H9 (cell line): Measurements from ENCODE around the gene ARRB1. TPM values are rescaled to one million over a fixed set of nuclear protein-coding genes. Genes with fewer than 3 reads are reported as not detected.

Experiments used
- DNase-seq: peaks from one replicate; pipeline ENCODE4 v3.0.0-alpha.2; 2017
- H2AFZ ChIP-seq: one replicate; pipeline ENCODE4 v1.6.1; 2013; ENCODE audit warnings: mild to moderate bottlenecking, low read length, control low read depth, moderate library complexity
- H2AK5ac ChIP-seq: 2 replicates; pipeline ENCODE4 v1.6.1; 2013; ENCODE audit warnings: low read length, control low read depth, mixed read lengths; ENCODE audit not compliant: insufficient read length
- H2BK120ac ChIP-seq: one replicate; pipeline ENCODE4 v1.6.1; 2013; ENCODE audit warnings: low read depth, mild to moderate bottlenecking, low read length, control low read depth, inconsistent platforms; ENCODE audit not compliant: poor library complexity, severe bottlenecking
- H2BK12ac ChIP-seq: 2 replicates; pipeline ENCODE4 v1.6.1; 2013; ENCODE audit warnings: low read length, control low read depth, mixed read lengths, low read depth; ENCODE audit not compliant: insufficient read length
- H2BK15ac ChIP-seq: 2 replicates; pipeline ENCODE4 v1.6.1; 2013; ENCODE audit warnings: low read depth, low read length, control low read depth
- H2BK20ac ChIP-seq: one replicate; pipeline ENCODE4 v1.6.1; 2013; ENCODE audit warnings: low read depth, mild to moderate bottlenecking, low read length, control low read depth, inconsistent platforms; ENCODE audit not compliant: poor library complexity, severe bottlenecking
- H2BK5ac ChIP-seq: 2 replicates; pipeline ENCODE4 v1.6.1; 2013; ENCODE audit warnings: low read length, control low read depth, mixed read lengths; ENCODE audit not compliant: insufficient read length
- H3K14ac ChIP-seq: 2 replicates; pipeline ENCODE4 v1.6.1; 2013; ENCODE audit warnings: low read length, control low read depth; ENCODE audit not compliant: insufficient read depth
- H3K18ac ChIP-seq: 2 replicates; pipeline ENCODE4 v1.6.1; 2013; ENCODE audit warnings: low read depth, mild to moderate bottlenecking, mixed read lengths, low read length, control low read depth; ENCODE audit not compliant: insufficient read length
- H3K23ac ChIP-seq: 2 replicates; pipeline ENCODE4 v1.6.1; 2013; ENCODE audit warnings: low read length, control low read depth, mixed read lengths, low read depth; ENCODE audit not compliant: insufficient read length
- H3K23me2 ChIP-seq: 2 replicates; pipeline ENCODE4 v1.6.1; 2013; ENCODE audit warnings: low read depth, mild to moderate bottlenecking, mixed read lengths, low read length, control low read depth; ENCODE audit not compliant: insufficient read length, poor library complexity, severe bottlenecking
- H3K27ac ChIP-seq: 2 replicates; pipeline ENCODE4 v1.5.1; 2013; ENCODE audit warnings: low read length, control low read depth, mixed read lengths, low read depth; ENCODE audit not compliant: insufficient read length
- H3K27me3 ChIP-seq: 2 replicates; pipeline ENCODE4 v1.6.1; 2013; ENCODE audit warnings: low read length, control low read depth, inconsistent platforms; ENCODE audit not compliant: insufficient read depth
- H3K4ac ChIP-seq: 2 replicates; pipeline ENCODE4 v1.6.1; 2013; ENCODE audit warnings: low read depth, mild to moderate bottlenecking, control low read depth, inconsistent platforms, low read length, moderate library complexity
- H3K4me1 ChIP-seq: 2 replicates; pipeline ENCODE4 v1.6.1; 2013; ENCODE audit warnings: low read length, control low read depth, inconsistent platforms; ENCODE audit not compliant: insufficient read depth
- H3K4me2 ChIP-seq: 2 replicates; pipeline ENCODE4 v1.6.1; 2013; ENCODE audit warnings: low read length, control low read depth, mixed read lengths; ENCODE audit not compliant: insufficient read length, insufficient read depth
- H3K56ac ChIP-seq: 2 replicates; pipeline ENCODE4 v1.6.1; 2013; ENCODE audit warnings: low read depth, mild to moderate bottlenecking, mixed read lengths, low read length, control low read depth; ENCODE audit not compliant: insufficient read length
- H3K79me1 ChIP-seq: 2 replicates; pipeline ENCODE4 v1.6.1; 2013; ENCODE audit warnings: low read depth, mild to moderate bottlenecking, moderate library complexity, low read length, control low read depth, inconsistent platforms; ENCODE audit not compliant: insufficient read depth, poor library complexity, severe bottlenecking
- H3K79me2 ChIP-seq: 2 replicates; pipeline ENCODE4 v1.6.1; 2013; ENCODE audit warnings: low read length, control low read depth, inconsistent platforms; ENCODE audit not compliant: insufficient read depth
- H3K9ac ChIP-seq: 2 replicates; pipeline ENCODE4 v1.6.1; 2013; ENCODE audit warnings: low read length, control low read depth, mixed read lengths; ENCODE audit not compliant: insufficient read length; ENCODE audit errors: extremely low read depth
- H3K9me3 ChIP-seq: one replicate; pipeline ENCODE4 v1.6.1; 2013; ENCODE audit warnings: low read depth, low read length, inconsistent platforms; ENCODE audit not compliant: control insufficient read depth
- H3T11ph ChIP-seq: one replicate; pipeline ENCODE4 v1.6.1; 2013; ENCODE audit warnings: mild to moderate bottlenecking, low read length, control low read depth, inconsistent platforms
- H4K20me1 ChIP-seq: one replicate; pipeline ENCODE4 v1.6.1; 2013; ENCODE audit not compliant: control insufficient read depth, insufficient read length, insufficient read depth
- H4K5ac ChIP-seq: 2 replicates; pipeline ENCODE4 v1.6.1; 2013; ENCODE audit warnings: low read depth, mild to moderate bottlenecking, mixed read lengths, low read length, control low read depth; ENCODE audit not compliant: insufficient read length
- H4K8ac ChIP-seq: replicated peaks from 2 replicates; pipeline ENCODE4 v1.6.1; 2013; ENCODE audit warnings: low read length, control low read depth, mixed read lengths, low read depth; ENCODE audit not compliant: insufficient read length
- H4K91ac ChIP-seq: 2 replicates; pipeline ENCODE4 v1.6.1; 2013; ENCODE audit warnings: low read depth, mild to moderate bottlenecking, moderate library complexity, mixed read lengths, low read length, control low read depth; ENCODE audit not compliant: insufficient read length
- H3K27ac Mint-ChIP-seq, 3 experiments: 2 replicates in 2 of 3; 3 replicates in 1 of 3; pipeline ENCODE4 v1.8.0; 2020 to 2021; ENCODE audit warnings: mixed read lengths in 3 of 3, mild to moderate bottlenecking in 1 of 3, moderate library complexity in 1 of 3
- H3K27me3 Mint-ChIP-seq: 2 replicates; pipeline ENCODE4 v1.8.0; 2021; ENCODE audit warnings: low read depth, mild to moderate bottlenecking, moderate library complexity, mixed read lengths
- H3K36me3 Mint-ChIP-seq, 3 experiments: 2 replicates in 2 of 3; 3 replicates in 1 of 3; pipeline ENCODE4 v1.8.0; 2020 to 2021; ENCODE audit warnings: low read depth in 3 of 3, mixed read lengths in 3 of 3; ENCODE audit not compliant: insufficient read depth in 1 of 3
- H3K4me1 Mint-ChIP-seq, 2 experiments: 2 replicates each; pipeline ENCODE4 v1.8.0; 2020; ENCODE audit warnings: mixed read lengths in 2 of 2
- H3K4me3 Mint-ChIP-seq, 2 experiments: 2 replicates in 1 of 2; 3 replicates in 1 of 2; pipeline ENCODE4 v1.8.0; 2020 to 2021; ENCODE audit warnings: mild to moderate bottlenecking in 2 of 2, mixed read lengths in 2 of 2, moderate library complexity in 1 of 2
- H3K9me3 Mint-ChIP-seq, 2 experiments: 2 replicates in 1 of 2; 3 replicates in 1 of 2; pipeline ENCODE4 v1.8.0; 2020; ENCODE audit warnings: mild to moderate bottlenecking in 2 of 2, mixed read lengths in 2 of 2, moderate library complexity in 1 of 2
- WGBS: extraction: QIAGEN DNeasy Blood & Tissue Kit; methylation state at CpG from one replicate; pipeline ENCODE4 v1.1.7; 2013; ENCODE audit warnings: missing lambda C conversion rate, low lambda C conversion rate, mixed read lengths; ENCODE audit not compliant: insufficient read length; ENCODE audit errors: extremely low coverage; 5-methylcytosine and 5-hydroxymethylcytosine counted together
- total RNA-seq: library from RNA; stranded (reverse); gene quantifications from 2 replicates; pipeline ENCODE4 v1.2.1, GENCODE V29; 2021
- TF ChIP-seq, protein P1 (sequence below): fragments of 200-600 bp; sonication (generic); conservative IDR thresholded peaks from 3 replicates; pipeline ENCODE4 v1.8.0; 2021; ENCODE audit warnings: antibody characterized with exemption, mild to moderate bottlenecking

Gene ARRB1
- total RNA-seq, 1 experiment from 2014 or later = 20.6 TPM

DNA sequence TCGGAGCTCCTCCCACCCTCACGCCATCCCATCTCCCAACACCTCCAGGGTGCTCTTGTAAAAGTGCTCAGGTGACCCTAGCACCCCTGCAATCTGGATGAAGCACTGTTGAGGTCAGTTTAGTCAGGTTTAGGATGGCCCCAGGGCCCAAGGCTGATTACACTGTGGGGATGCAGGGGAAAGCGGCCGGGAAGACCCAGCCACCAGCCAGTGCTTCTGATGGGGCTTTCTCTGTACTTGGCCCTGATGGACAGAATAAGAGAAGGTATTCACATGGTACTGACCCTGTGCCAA lies 82.1 kb downstream of the ARRB1 start:
- Histone ChIP-seq H3K27ac (no peak overlapping the region), H4K20me1 (no peaks in the 10 kb centered on the region), H3K14ac (no peak overlapping the region), H3K4ac (no peak overlapping the region), H3K4me2 (no peak overlapping the region), H3K79me1 (no peaks in the 10 kb centered on the region), H2BK5ac (no peak overlapping the region), H3K23me2 (no peaks in the 10 kb centered on the region), H2BK20ac (no peak overlapping the region), H3K27me3 (no peaks in the 10 kb centered on the region), H3K9me3 (no peaks in the 10 kb centered on the region), H3K9ac (no peak overlapping the region), H2BK12ac (no peak overlapping the region), H2BK15ac (no peak overlapping the region), H2AK5ac (no peak overlapping the region), H3K56ac (no peak overlapping the region), H3K79me2 (no peaks in the 10 kb centered on the region), H3K23ac (no peak overlapping the region), H3K4me1 (no peaks in the 10 kb centered on the region), H4K91ac (no peak overlapping the region), H2BK120ac (no peak overlapping the region), H2AFZ (no peak overlapping the region), H4K8ac (no peak overlapping the region), H3T11ph (no peak overlapping the region), H4K5ac (no peak overlapping the region), H3K18ac (no peak overlapping the region)
- Mint-ChIP-seq H3K36me3 (peaks cover 0 to 7% (median 0%) of the 10 kb centered on the region in 3 experiments; a peak in 1 of 7 replicates), H3K27me3 (no peaks in the 10 kb centered on the region; the same call in none of the 2 replicates), H3K4me3 (no peak overlapping the region), H3K4me1 (peaks cover 2 to 4% of the 10 kb centered on the region in 2 experiments; a peak in 3 of 4 replicates), H3K9me3 (no peaks in the 10 kb centered on the region), H3K27ac (0 out of 7 replicates have a peak overlapping the region, but pooled peaks of 1 of the 3 experiments have one; percentile 34)
- no peak for DNase-seq
- TF ChIP-seq, protein P1, sequence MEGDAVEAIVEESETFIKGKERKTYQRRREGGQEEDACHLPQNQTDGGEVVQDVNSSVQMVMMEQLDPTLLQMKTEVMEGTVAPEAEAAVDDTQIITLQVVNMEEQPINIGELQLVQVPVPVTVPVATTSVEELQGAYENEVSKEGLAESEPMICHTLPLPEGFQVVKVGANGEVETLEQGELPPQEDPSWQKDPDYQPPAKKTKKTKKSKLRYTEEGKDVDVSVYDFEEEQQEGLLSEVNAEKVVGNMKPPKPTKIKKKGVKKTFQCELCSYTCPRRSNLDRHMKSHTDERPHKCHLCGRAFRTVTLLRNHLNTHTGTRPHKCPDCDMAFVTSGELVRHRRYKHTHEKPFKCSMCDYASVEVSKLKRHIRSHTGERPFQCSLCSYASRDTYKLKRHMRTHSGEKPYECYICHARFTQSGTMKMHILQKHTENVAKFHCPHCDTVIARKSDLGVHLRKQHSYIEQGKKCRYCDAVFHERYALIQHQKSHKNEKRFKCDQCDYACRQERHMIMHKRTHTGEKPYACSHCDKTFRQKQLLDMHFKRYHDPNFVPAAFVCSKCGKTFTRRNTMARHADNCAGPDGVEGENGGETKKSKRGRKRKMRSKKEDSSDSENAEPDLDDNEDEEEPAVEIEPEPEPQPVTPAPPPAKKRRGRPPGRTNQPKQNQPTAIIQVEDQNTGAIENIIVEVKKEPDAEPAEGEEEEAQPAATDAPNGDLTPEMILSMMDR = no peak
- WGBS = no CpG with 5 or more reads among the region's 4 CpGs
